Trophoblast cell (in vitro differentiated cells and primary cell): ENCODE results near the gene GATA5.
"Not testable (repeated sequence)": the region's sequence is repeated elsewhere in the genome, so short reads cannot be mapped to it uniquely, and the experiment has no call there.

Experiments
- DNase-seq, 2 donors: peaks; one replicate each; pipeline ENCODE4 v3.0.0-alpha.2; 2016
- H2AFZ ChIP-seq: 2 replicates; pipeline ENCODE4 v1.6.1; 2013; ENCODE audit warnings: low read length, moderate library complexity, mild to moderate bottlenecking; ENCODE audit not compliant: insufficient read depth, poor library complexity
- H2AK5ac ChIP-seq: 2 replicates; pipeline ENCODE4 v1.6.1; 2013; ENCODE audit warnings: mild to moderate bottlenecking, low read length
- H2BK120ac ChIP-seq: 2 replicates; pipeline ENCODE4 v1.6.1; 2013; ENCODE audit warnings: low read length, mild to moderate bottlenecking, moderate library complexity; ENCODE audit not compliant: insufficient read depth, poor library complexity
- H2BK12ac ChIP-seq: 2 replicates; pipeline ENCODE4 v1.6.1; 2013; ENCODE audit warnings: mild to moderate bottlenecking, low read length, moderate library complexity
- H2BK5ac ChIP-seq: 2 replicates; pipeline ENCODE4 v1.6.1; 2013; ENCODE audit warnings: low read length, low read depth, moderate library complexity, mild to moderate bottlenecking; ENCODE audit not compliant: poor library complexity
- H3K14ac ChIP-seq: 2 replicates; pipeline ENCODE4 v1.6.1; 2013; ENCODE audit warnings: mild to moderate bottlenecking, low read length
- H3K18ac ChIP-seq: 2 replicates; pipeline ENCODE4 v1.6.1; 2013; ENCODE audit warnings: mild to moderate bottlenecking, low read length
- H3K23ac ChIP-seq: 2 replicates; pipeline ENCODE4 v1.6.1; 2013; ENCODE audit warnings: low read length
- H3K27ac ChIP-seq: 2 replicates; pipeline ENCODE4 v1.5.1; 2013; ENCODE audit warnings: low read depth, mild to moderate bottlenecking, inconsistent platforms, low read length, moderate library complexity
- H3K27me3 ChIP-seq: 2 replicates; pipeline ENCODE4 v1.6.1; 2013; ENCODE audit warnings: inconsistent platforms, mild to moderate bottlenecking, low read length, moderate library complexity; ENCODE audit not compliant: insufficient read depth
- H3K36me3 ChIP-seq, 2 experiments: 1 replicate in 1 of 2; 2 replicates in 1 of 2; pipeline ENCODE4 v1.6.1; 2013; ENCODE audit warnings: low read length in 2 of 2, mild to moderate bottlenecking in 2 of 2, moderate library complexity in 1 of 2; ENCODE audit not compliant: insufficient read depth in 2 of 2, control insufficient read depth in 1 of 2
- H3K4ac ChIP-seq: 2 replicates; pipeline ENCODE4 v1.6.1; 2013; ENCODE audit warnings: low read depth, mild to moderate bottlenecking, low read length, moderate library complexity
- H3K4me1 ChIP-seq, 2 experiments: 1 replicate in 1 of 2; 2 replicates in 1 of 2; pipeline ENCODE4 v1.6.1; 2013; ENCODE audit warnings: low read length in 2 of 2, mild to moderate bottlenecking in 2 of 2, moderate library complexity in 1 of 2; ENCODE audit not compliant: insufficient read depth in 2 of 2, control insufficient read depth in 1 of 2
- H3K4me2 ChIP-seq: 2 replicates; pipeline ENCODE4 v1.6.1; 2013; ENCODE audit warnings: inconsistent platforms, mild to moderate bottlenecking, low read length, moderate library complexity
- H3K4me3 ChIP-seq: 2 replicates; pipeline ENCODE4 v1.5.1; 2013; ENCODE audit warnings: mild to moderate bottlenecking, low read depth, low read length, inconsistent platforms
- H3K79me1 ChIP-seq: one replicate; pipeline ENCODE4 v1.6.1; 2013; ENCODE audit warnings: low read length
- H3K79me2 ChIP-seq: 2 replicates; pipeline ENCODE4 v1.6.1; 2013; ENCODE audit warnings: low read length, mild to moderate bottlenecking; ENCODE audit not compliant: control insufficient read depth, insufficient read depth, poor library complexity
- H3K9ac ChIP-seq: 2 replicates; pipeline ENCODE4 v1.6.1; 2013; ENCODE audit warnings: mild to moderate bottlenecking, low read length
- H3K9me3 ChIP-seq: 2 replicates; pipeline ENCODE4 v1.6.1; 2013; ENCODE audit warnings: low read depth, mild to moderate bottlenecking, control low read depth, inconsistent platforms, low read length; ENCODE audit not compliant: insufficient read depth
- H4K12ac ChIP-seq: 2 replicates; pipeline ENCODE4 v1.6.1; 2013; ENCODE audit warnings: low read depth, mild to moderate bottlenecking, low read length, moderate library complexity
- H4K8ac ChIP-seq: 2 replicates; pipeline ENCODE4 v1.6.1; 2013; ENCODE audit warnings: low read depth, mild to moderate bottlenecking, low read length, moderate library complexity
- H4K91ac ChIP-seq: one replicate; pipeline ENCODE4 v1.6.1; 2013; ENCODE audit warnings: low read depth, mild to moderate bottlenecking, low read length, moderate library complexity
- WGBS: extraction: QIAGEN DNeasy Blood & Tissue Kit; methylation state at CpG from one replicate; pipeline ENCODE4 v1.1.7; 2013; ENCODE audit warnings: missing lambda C conversion rate; ENCODE audit not compliant: insufficient read length, insufficient coverage; ENCODE audit errors: extremely low coverage; 5-methylcytosine and 5-hydroxymethylcytosine counted together

GATA5 gene

GRCh38 chr20:62427172-62428001 lies 48.4 kb downstream of the GATA5 start, which contains the start of gene RBBP8NL:
RBBP8NL (minus strand) TSS chr20:62427539; CDS start chr20:62419647, 7,892 bp downstream.
- Histone ChIP-seq H3K27ac (peak within 1 kb of the TSS; percentile 97), H3K36me3 (no peaks in the 10 kb centered on the region), H2BK5ac (peak within 1 kb of the TSS; percentile 92), H2BK12ac (peak within 1 kb of the TSS; percentile 85), H3K9ac (no peak within 1 kb of the TSS), H3K18ac (peak within 1 kb of the TSS; percentile 89), H3K4me1 (peaks cover 38 to 45% of the 10 kb centered on the region in 2 experiments), H2AFZ (peak within 1 kb of the TSS; percentile 72), H3K4me3 (peak within 1 kb of the TSS; percentile 57), H3K23ac (no peak within 1 kb of the TSS), H3K4ac (peak within 1 kb of the TSS; percentile 82), H4K8ac (peak within 1 kb of the TSS; percentile 87), H3K4me2 (peak within 1 kb of the TSS; percentile 77), H3K79me2 (peaks cover 13% of the 10 kb centered on the region), H3K79me1 (peaks cover 23% of the 10 kb centered on the region), H4K91ac (peak within 1 kb of the TSS; percentile 97), H3K27me3 (no peaks in the 10 kb centered on the region), H2BK120ac (peak within 1 kb of the TSS; percentile 94), H3K9me3 (peaks cover 2% of the 10 kb centered on the region), H4K12ac (peak within 1 kb of the TSS; percentile 72), H2AK5ac (peak within 1 kb of the TSS; percentile 85), H3K14ac (peak within 1 kb of the TSS; percentile 90)
- no CpG with 5 or more reads among the region's 28 CpGs for WGBS
- DNase-seq = peak; percentile 99

GRCh38 chr20:62426699-62427131 lies 49.1 kb downstream of the GATA5 start:
- no peak overlapping the region for H3K23ac ChIP-seq

GRCh38 chr20:62426059-62426348 lies 49.8 kb downstream of the GATA5 start:
- H3K27ac ChIP-seq, H2AFZ ChIP-seq: not testable (repeated sequence)

More at GRCh38 chr20:62426699-62427131, 49.1 kb downstream of the GATA5 start:
- Histone ChIP-seq H2BK12ac (peak overlapping the region; percentile 85), H3K4me2 (peak overlapping the region; percentile 77), H2AK5ac (peak overlapping the region; percentile 85), H3K18ac (peak overlapping the region; percentile 89), H2BK5ac (peak overlapping the region; percentile 92), H3K27ac (peak overlapping the region; percentile 97), H4K91ac (peak overlapping the region; percentile 97), H2AFZ (peak overlapping the region; percentile 72), H3K14ac (peak overlapping the region; percentile 90), H3K27me3 (no peaks in the 10 kb centered on the region), H4K12ac (peak overlapping the region; percentile 72), H3K36me3 (peaks cover 0 to under 1% of the 10 kb centered on the region in 2 experiments), H4K8ac (peak overlapping the region; percentile 87), H3K79me2 (peaks cover 13% of the 10 kb centered on the region), H2BK120ac (peak overlapping the region; percentile 94), H3K4me1 (peaks cover 38 to 45% of the 10 kb centered on the region in 2 experiments), H3K9me3 (peaks cover 2% of the 10 kb centered on the region), H3K9ac (no peak overlapping the region), H3K79me1 (peaks cover 23% of the 10 kb centered on the region), H3K4me3 (peak overlapping the region; percentile 57), H3K4ac (peak overlapping the region; percentile 82)
- DNase-seq = peak; percentile 23 to 45
- no CpG with 5 or more reads among the region's 22 CpGs for WGBS

DNA sequence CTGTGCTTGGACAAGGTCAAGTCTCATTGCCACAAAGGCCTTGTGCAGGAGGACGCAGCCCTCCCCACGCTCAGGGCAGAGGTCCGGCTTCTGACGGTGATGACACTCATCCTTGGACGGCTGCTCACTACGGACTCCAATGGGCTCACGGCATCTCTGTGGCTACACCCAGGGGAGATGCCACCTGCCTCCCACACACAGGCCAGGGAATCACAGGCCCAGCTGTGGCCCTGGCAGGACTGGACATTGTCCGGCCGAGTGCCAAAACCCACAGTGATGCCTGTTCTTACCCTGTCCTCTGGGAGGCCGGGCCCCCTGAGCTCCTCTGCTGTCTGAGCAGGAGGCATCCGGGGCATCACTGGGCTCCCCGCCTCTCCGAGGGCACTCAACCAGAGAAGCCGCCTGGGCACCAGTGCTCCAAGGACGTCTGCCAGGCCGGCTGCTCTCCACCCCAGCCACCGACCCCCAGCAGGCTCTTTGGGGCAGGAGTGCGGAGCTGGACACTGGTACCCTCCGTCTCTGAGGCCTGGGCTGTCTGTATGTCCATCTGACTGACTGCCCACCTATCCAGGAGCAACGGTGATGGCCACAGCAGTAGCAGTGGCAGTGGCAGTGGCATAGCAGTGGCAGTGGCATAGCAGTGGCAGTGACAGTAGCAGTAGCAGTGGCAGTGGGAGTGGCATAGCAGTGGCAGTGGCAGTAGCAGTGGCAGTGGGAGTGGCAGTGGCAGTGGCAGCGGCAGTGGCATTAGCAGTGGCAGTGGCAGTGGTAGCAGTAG lies 50.3 kb downstream of the GATA5 start:
- no peak overlapping the region for H3K4ac ChIP-seq
- no CpG with 5 or more reads among the region's 21 CpGs for WGBS

More at GRCh38 chr20:62426059-62426348, 49.8 kb downstream of the GATA5 start:
- DNase-seq, H3K4me2 ChIP-seq, H3K9ac ChIP-seq, H3K4ac ChIP-seq, H3K9me3 ChIP-seq, H2BK120ac ChIP-seq, H2BK12ac ChIP-seq, H4K8ac ChIP-seq, H2BK5ac ChIP-seq, H3K27me3 ChIP-seq, H3K36me3 ChIP-seq, H3K14ac ChIP-seq, H3K4me3 ChIP-seq, H3K23ac ChIP-seq, H4K12ac ChIP-seq: not testable (repeated sequence)
- Histone ChIP-seq H2AK5ac (peak overlapping the region; percentile 10), H3K4me1 (peaks cover 43 to 52% of the 10 kb centered on the region in 2 experiments), H3K18ac (peak overlapping the region; percentile 4), H3K79me2 (peaks cover 13% of the 10 kb centered on the region), H4K91ac (peak overlapping the region; percentile 3), H3K79me1 (peaks cover 23% of the 10 kb centered on the region)
- WGBS = no CpG with 5 or more reads among the region's 4 CpGs

More for the DNA sequence above, 50.3 kb downstream of the GATA5 start:
- Histone ChIP-seq H3K4me1 (peaks cover 46 to 57% of the 10 kb centered on the region in 2 experiments), H3K27ac (no peak overlapping the region), H4K8ac (no peak overlapping the region), H3K14ac (no peak overlapping the region), H3K4me3 (no peak overlapping the region), H3K36me3 (peaks cover 0 to 4% of the 10 kb centered on the region in 2 experiments), H3K79me2 (peaks cover 13% of the 10 kb centered on the region), H2BK12ac (no peak overlapping the region), H2BK120ac (peak overlapping the region; percentile 2), H3K18ac (peak overlapping the region; percentile 5), H3K4me2 (no peak overlapping the region), H3K9ac (no peak overlapping the region), H3K9me3 (peaks cover 9% of the 10 kb centered on the region), H4K91ac (peak overlapping the region; percentile 3), H3K27me3 (no peaks in the 10 kb centered on the region), H2BK5ac (no peak overlapping the region), H4K12ac (no peak overlapping the region), H2AFZ (no peak overlapping the region), H2AK5ac (peak overlapping the region; percentile 10), H3K79me1 (peaks cover 23% of the 10 kb centered on the region), H3K23ac (no peak overlapping the region)
- no peak for DNase-seq
